Neural progenitor cell (in vitro differentiated cells): ENCODE measurements around the gene C20orf204. TPM values are rescaled to one million over a fixed set of nuclear protein-coding genes. Genes with fewer than 3 reads are reported as not detected.

Experiments used
- DNase-seq: peaks from one replicate; pipeline ENCODE4 v3.0.0-alpha.2; 2016; ENCODE audit warnings: low spot score
- H2AFZ ChIP-seq: fragments of 200-600 bp; sonication (generic); replicated peaks from 2 replicates; pipeline ENCODE4 v1.6.1; 2016; ENCODE audit warnings: antibody characterized with exemption
- H3F3A ChIP-seq: fragments of 200-600 bp; sonication (generic); 2 replicates; pipeline ENCODE4 v1.6.1; 2016; ENCODE audit warnings: antibody characterized with exemption, low read depth
- H3K27ac ChIP-seq: fragments of 200-600 bp; sonication (generic); 2 replicates; pipeline ENCODE4 v1.5.1; 2016; ENCODE audit warnings: mild to moderate bottlenecking
- H3K27me3 ChIP-seq: fragments of 200-600 bp; sonication (generic); 2 replicates; pipeline ENCODE4 v1.6.1; 2016; ENCODE audit warnings: mild to moderate bottlenecking, moderate library complexity
- H3K36me3 ChIP-seq: fragments of 200-600 bp; sonication (generic); 2 replicates; pipeline ENCODE4 v1.5.1; 2016
- H3K4me1 ChIP-seq: fragments of 200-600 bp; sonication (generic); 2 replicates; pipeline ENCODE4 v1.6.1; 2016; ENCODE audit warnings: mixed run types
- H3K4me2 ChIP-seq: fragments of 200-600 bp; sonication (generic); 2 replicates; pipeline ENCODE4 v1.6.1; 2016
- H3K4me3 ChIP-seq: fragments of 200-600 bp; sonication (generic); 2 replicates; pipeline ENCODE4 v1.5.1; 2016
- H3K79me2 ChIP-seq: fragments of 200-600 bp; sonication (generic); 2 replicates; pipeline ENCODE4 v1.6.1; 2016; ENCODE audit warnings: low read depth
- H3K9ac ChIP-seq: fragments of 200-600 bp; sonication (generic); 2 replicates; pipeline ENCODE4 v1.6.1; 2016
- H3K9me3 ChIP-seq: fragments of 200-600 bp; sonication (generic); 2 replicates; pipeline ENCODE4 v1.5.1; 2016; ENCODE audit warnings: low read depth
- H4K20me1 ChIP-seq: fragments of 200-600 bp; sonication (generic); 2 replicates; pipeline ENCODE4 v1.6.1; 2016; ENCODE audit warnings: low read depth
- H3K27ac Mint-ChIP-seq: 3 replicates; pipeline ENCODE4 v1.8.0; 2021; ENCODE audit warnings: mixed read lengths
- H3K27me3 Mint-ChIP-seq: 2 replicates; pipeline ENCODE4 v1.8.0; 2022; ENCODE audit warnings: low read depth, mild to moderate bottlenecking, inconsistent platforms, moderate library complexity, mixed read lengths; ENCODE audit not compliant: insufficient read depth
- H3K36me3 Mint-ChIP-seq: 3 replicates; pipeline ENCODE4 v1.8.0; 2021; ENCODE audit warnings: mixed read lengths
- H3K4me1 Mint-ChIP-seq: 3 replicates; pipeline ENCODE4 v1.8.0; 2021; ENCODE audit warnings: mixed read lengths
- H3K4me3 Mint-ChIP-seq: 3 replicates; pipeline ENCODE4 v1.8.0; 2021; ENCODE audit warnings: mild to moderate bottlenecking, moderate library complexity, mixed read lengths
- H3K9me3 Mint-ChIP-seq: 3 replicates; pipeline ENCODE4 v1.8.0; 2020; ENCODE audit warnings: mixed read lengths
- CTCF ChIP-seq: fragments of 200-600 bp; sonication (generic); IDR thresholded peaks from 2 replicates; pipeline ENCODE4 v1.5.1; 2017; ENCODE audit warnings: antibody characterized with exemption, mild to moderate bottlenecking
- EZH2 ChIP-seq: fragments of 200-600 bp; sonication (generic); IDR thresholded peaks from 2 replicates; pipeline ENCODE4 v1.6.1; 2017; ENCODE audit warnings: antibody characterized with exemption, mild to moderate bottlenecking, moderate library complexity
- EZH2phosphoT487 ChIP-seq: fragments of 200-600 bp; sonication (generic); IDR thresholded peaks from 2 replicates; pipeline ENCODE4 v1.6.1; 2017; ENCODE audit warnings: antibody characterized with exemption
- total RNA-seq: library from RNA; depleted of rRNA; stranded (reverse); fragments of >200 nt; gene quantifications from 2 replicates; pipeline ENCODE4 v1.2.3, GENCODE V29; 2015; ENCODE audit warnings: low replicate concordance

Gene C20orf204
- total RNA-seq, 1 donor from 2014 or later = 0.04 TPM

- Histone ChIP-seq H3K27me3 (no peaks in the 10 kb centered on the region), H3K4me1 (no peaks in the 10 kb centered on the region), H3K4me3 (no peak overlapping the region), H3K4me2 (no peak overlapping the region), H3K9ac (no peak overlapping the region), H4K20me1 (peaks cover 18% of the 10 kb centered on the region), H3F3A (no peaks in the 10 kb centered on the region), H3K36me3 (no peaks in the 10 kb centered on the region), H2AFZ (no peak overlapping the region), H3K79me2 (no peaks in the 10 kb centered on the region), H3K27ac (no peak overlapping the region), H3K9me3 (no peaks in the 10 kb centered on the region)
- Mint-ChIP-seq H3K4me1 (no peaks in the 10 kb centered on the region), H3K36me3 (peaks cover 46% of the 10 kb centered on the region), H3K9me3 (peaks cover 10% of the 10 kb centered on the region), H3K27me3 (peaks cover 3% of the 10 kb centered on the region), H3K27ac (no peak overlapping the region), H3K4me3 (no peak overlapping the region)
- DNase-seq = no peak
- TF ChIP-seq CTCF (no peak), EZH2 (no peak), EZH2phosphoT487 (no peak)
Observed at GRCh38 chr20:64006902-64007301, 29.1 kb upstream of the C20orf204 start.

GRCh38 chr20:64009811-64010387 lies 26.1 kb upstream of the C20orf204 start:
- TF ChIP-seq EZH2phosphoT487 (no peak), CTCF (no peak), EZH2 (no peak)
- no peak for DNase-seq
- H3K4me3 ChIP-seq = no peak overlapping the region
- no peak overlapping the region for H3K4me2 ChIP-seq
- no peaks in the 10 kb centered on the region for H3F3A ChIP-seq
- H3K27me3 ChIP-seq = no peaks in the 10 kb centered on the region
- Mint-ChIP-seq H3K9me3 (peaks cover 10% of the 10 kb centered on the region), H3K4me3 (no peak overlapping the region), H3K36me3 (peaks cover 48% of the 10 kb centered on the region), H3K27ac (no peak overlapping the region), H3K27me3 (peaks cover 3% of the 10 kb centered on the region), H3K4me1 (no peaks in the 10 kb centered on the region)
- peaks cover 14% of the 10 kb centered on the region for H4K20me1 ChIP-seq
- H2AFZ ChIP-seq = no peak overlapping the region
- no peaks in the 10 kb centered on the region for H3K79me2 ChIP-seq
- H3K36me3 ChIP-seq = no peaks in the 10 kb centered on the region
- no peak overlapping the region for H3K27ac ChIP-seq
- no peak overlapping the region for H3K9ac ChIP-seq
- no peaks in the 10 kb centered on the region for H3K9me3 ChIP-seq
- H3K4me1 ChIP-seq = no peaks in the 10 kb centered on the region

- Mint-ChIP-seq H3K9me3 (peaks cover 10% of the 10 kb centered on the region), H3K27ac (no peak overlapping the region), H3K27me3 (peaks cover 3% of the 10 kb centered on the region), H3K4me3 (no peak overlapping the region), H3K4me1 (no peaks in the 10 kb centered on the region), H3K36me3 (peaks cover 47% of the 10 kb centered on the region)
- Histone ChIP-seq H2AFZ (no peak overlapping the region), H3K27me3 (no peaks in the 10 kb centered on the region), H3K9me3 (no peaks in the 10 kb centered on the region), H3K9ac (no peak overlapping the region), H4K20me1 (peaks cover 9% of the 10 kb centered on the region), H3K36me3 (no peaks in the 10 kb centered on the region), H3K79me2 (no peaks in the 10 kb centered on the region), H3F3A (no peaks in the 10 kb centered on the region), H3K4me1 (no peaks in the 10 kb centered on the region), H3K4me2 (no peak overlapping the region), H3K27ac (no peak overlapping the region), H3K4me3 (no peak overlapping the region)
- TF ChIP-seq CTCF (no peak), EZH2 (no peak), EZH2phosphoT487 (no peak)
- no peak for DNase-seq
Observed at GRCh38 chr20:64010711-64011237, 25.2 kb upstream of the C20orf204 start.
